NT2/D1 (cell line): Measurements from ENCODE around the gene TAPT1.

ENCODE experiments used
- SUZ12 ChIP-seq: IDR thresholded peaks from 2 replicates; pipeline ENCODE4 v1.6.1; 2011; ENCODE audit not compliant: insufficient read length, insufficient read depth; ENCODE audit errors: extremely low read depth
- ZNF274 ChIP-seq: IDR thresholded peaks from 2 replicates; pipeline ENCODE4 v1.6.1; 2011; ENCODE audit warnings: mild to moderate bottlenecking, low read depth, low read length

DNA sequence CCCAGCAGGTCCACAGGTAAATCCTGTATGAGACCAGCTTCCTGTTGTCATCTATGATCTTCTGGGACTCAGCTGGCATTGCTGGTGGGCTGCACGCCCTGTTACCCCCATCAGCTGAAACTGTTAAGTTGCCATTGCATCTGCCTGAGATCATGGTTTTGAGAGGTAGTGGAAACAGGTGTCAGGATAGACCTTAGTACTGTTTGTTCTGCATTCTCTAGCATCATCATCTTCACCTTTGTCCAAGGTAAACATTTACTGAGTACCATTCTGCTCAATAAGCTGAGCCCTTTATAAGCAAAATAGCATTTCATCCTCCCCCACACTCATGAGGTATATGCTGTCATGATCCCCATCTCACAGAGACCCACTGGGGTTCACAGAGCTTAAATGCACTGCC is 99.6 kb downstream of the TAPT1 start:
- TF ChIP-seq SUZ12, result no peak
- no peak for TF ChIP-seq ZNF274
